ENCODE measurements around the gene MAP2K6.

The MAP2K6 gene

DNA sequence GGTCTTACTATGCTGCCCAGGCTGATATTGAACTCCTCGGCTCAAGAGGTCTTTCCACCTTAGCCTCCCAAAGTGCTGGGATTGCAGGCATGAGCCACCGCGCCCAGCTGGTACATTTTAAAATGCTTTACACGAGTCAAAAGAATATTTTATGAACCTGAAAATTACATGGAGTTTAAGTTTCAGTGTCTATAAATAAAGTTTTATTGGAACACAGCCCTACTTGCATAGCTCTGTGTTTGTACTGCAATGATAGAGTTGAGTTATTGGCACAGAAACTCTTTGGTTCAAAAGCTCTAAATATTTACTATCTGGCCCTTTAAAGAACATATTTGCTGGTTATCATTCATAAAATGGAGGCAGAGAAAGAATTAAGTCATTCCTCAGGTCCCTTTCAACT, 24.3 kb downstream of the MAP2K6 start:
- no peak for TF ChIP-seq CTCF (IDR thresholded peaks at IDR 0.05)

DNA sequence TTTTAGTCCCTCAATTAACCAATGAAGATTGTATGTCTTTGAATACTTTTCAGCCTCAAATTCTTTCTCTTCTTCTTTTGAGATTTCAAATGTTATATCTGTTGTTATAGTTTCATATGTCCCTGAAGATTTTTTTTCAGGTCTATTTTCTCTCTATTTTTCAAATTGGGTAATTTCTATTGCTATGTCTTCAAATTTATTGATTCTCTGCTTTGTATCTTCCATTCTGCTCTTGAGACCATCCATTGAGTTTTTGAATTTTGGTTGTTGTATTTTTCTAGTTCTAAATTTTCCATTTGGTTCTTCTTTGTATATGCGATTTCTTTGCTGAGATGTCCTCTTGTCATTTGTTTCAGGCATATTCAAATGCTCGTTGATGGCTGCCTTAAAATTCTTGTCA, 26.7 kb downstream of the MAP2K6 start:
- no peak for TF ChIP-seq CTCF (IDR thresholded peaks at IDR 0.05)

- no peak for TF ChIP-seq CTCF (IDR thresholded peaks at IDR 0.05)
These were observed 28.6 kb downstream of the MAP2K6 start for GRCh38 chr17:69443138-69443537.

DNA sequence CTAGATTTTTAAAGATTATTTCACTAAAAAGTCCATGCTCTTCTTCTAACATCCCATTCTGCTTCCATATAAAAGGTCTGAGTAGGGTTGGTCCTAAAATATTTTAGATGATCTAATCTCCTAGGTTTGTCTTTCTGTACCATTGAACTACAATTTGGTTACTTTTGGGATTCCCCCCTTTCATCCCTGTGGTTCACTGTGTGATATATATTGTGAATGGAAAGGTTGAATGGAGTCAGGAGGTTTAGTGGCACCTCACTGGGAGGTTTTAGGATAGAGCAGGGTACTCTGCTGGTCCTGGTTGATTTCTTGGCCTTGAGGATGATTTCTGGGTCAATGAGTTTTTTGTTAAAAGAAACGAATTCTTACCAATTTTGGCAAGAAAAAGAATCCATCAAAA, 29.5 kb downstream of the MAP2K6 start:
- TF ChIP-seq CTCF (IDR thresholded peaks at IDR 0.05), result no peak

GRCh38 chr17:69445132-69445531, 30.6 kb downstream of the MAP2K6 start:
- no peak for TF ChIP-seq CTCF (IDR thresholded peaks at IDR 0.05)

DNA sequence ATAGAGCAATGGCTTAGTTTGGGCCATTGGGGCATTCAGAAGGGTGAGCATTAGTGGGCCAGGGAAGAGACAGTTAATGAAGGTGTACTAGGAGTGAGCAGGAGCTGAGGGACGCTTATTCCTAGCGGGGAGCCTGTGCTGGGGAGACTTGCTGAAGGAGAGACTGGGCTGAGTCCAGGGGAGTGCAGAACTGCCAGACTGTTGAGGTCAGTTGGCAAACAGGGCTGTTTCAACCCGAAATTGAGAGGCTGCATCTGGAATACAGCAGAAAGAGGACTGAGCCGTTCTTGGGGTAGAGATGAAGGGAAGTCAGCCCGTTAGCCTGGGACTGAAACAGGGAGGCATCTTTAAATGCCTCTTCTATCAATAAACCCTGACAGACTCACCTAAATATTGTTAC, 33.2 kb downstream of the MAP2K6 start:
- no peak for TF ChIP-seq CTCF (IDR thresholded peaks at IDR 0.05)

- no peak for TF ChIP-seq CTCF (IDR thresholded peaks at IDR 0.05)
These were observed 34.1 kb downstream of the MAP2K6 start for GRCh38 chr17:69448431-69449102.

DNA sequence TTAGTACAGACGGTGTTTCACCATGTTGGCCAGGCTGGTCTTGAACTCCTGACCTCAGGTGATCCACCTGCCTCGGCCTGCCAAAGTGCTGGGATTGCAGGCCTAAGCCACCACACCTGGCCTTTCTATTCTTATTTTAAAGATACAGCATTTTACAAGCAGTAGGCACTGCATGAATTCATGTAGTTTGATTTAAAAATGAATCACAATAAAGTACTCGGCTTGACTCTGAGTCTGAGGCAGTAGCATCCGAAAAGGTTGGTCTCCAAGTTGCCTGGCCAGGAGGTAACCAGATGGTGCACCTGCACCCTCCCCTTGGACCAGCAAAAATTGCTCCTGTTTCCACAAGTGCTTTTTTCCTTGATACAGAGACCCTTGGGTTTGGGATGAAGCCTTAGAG, 35.6 kb downstream of the MAP2K6 start:
- no peak for TF ChIP-seq CTCF (IDR thresholded peaks at IDR 0.05)

All from LNCAP (cell line).